ENCODE measurements around the gene LCE1A.

LCE1A gene

GRCh38 chr1:152795686-152796085 lies 31.6 kb upstream of the LCE1A start:
- 41% methylated on average over 4 of the region's 4 CpGs for WGBS
- no peak overlapping the region for H3K4me2 ChIP-seq (ENCODE audit: low read length, poor library complexity, severe bottlenecking)
- no peak overlapping the region for H2BK12ac ChIP-seq (ENCODE audit: low read length in 2 of 2)
- H2BK120ac ChIP-seq (ENCODE audit: low read depth, low read length), result no peak overlapping the region
- H3K18ac ChIP-seq (ENCODE audit: low read depth in 1 of 2, low read length in 2 of 2), result no peak overlapping the region
- no peak overlapping the region for H3K4me3 ChIP-seq (ENCODE audit: insufficient read depth in 1 of 2, low read depth in 1 of 2, low read length in 2 of 2)
- no peaks in the 10 kb centered on the region for H3K9me3 ChIP-seq (ENCODE audit: control insufficient read depth, low read length)
- no peak overlapping the region for H2AK5ac ChIP-seq (ENCODE audit: low read length, severe bottlenecking)
- no peak overlapping the region for H2BK15ac ChIP-seq (ENCODE audit: low read depth, poor library complexity, severe bottlenecking)
- no peaks in the 10 kb centered on the region for H3K27me3 ChIP-seq (ENCODE audit: control insufficient read depth in 1 of 2, insufficient read depth in 1 of 2, low read length in 2 of 2)
- H4K8ac ChIP-seq (ENCODE audit: low read length), result no peak overlapping the region
- H3K27ac ChIP-seq (ENCODE audit: low read length, poor library complexity, severe bottlenecking), result no peak overlapping the region
- no peak overlapping the region for H2BK5ac ChIP-seq (ENCODE audit: low read depth, low read length, poor library complexity, severe bottlenecking)
- H3K14ac ChIP-seq (ENCODE audit: low read length in 2 of 2), result no peak overlapping the region
- no peaks in the 10 kb centered on the region for H3K79me1 ChIP-seq (replicated peaks; ENCODE audit: low read length, poor library complexity, severe bottlenecking)
- no peaks in the 10 kb centered on the region for H3K36me3 ChIP-seq (ENCODE audit: control insufficient read depth in 1 of 2, insufficient read depth in 2 of 2, low read depth in 1 of 2, low read length in 2 of 2)
- no peak overlapping the region for H4K91ac ChIP-seq (ENCODE audit: low read length)
- H3K4me1 ChIP-seq (ENCODE audit: control insufficient read depth, insufficient read depth, low read depth, low read length), result no peaks in the 10 kb centered on the region
- H3K4ac ChIP-seq (ENCODE audit: low read depth in 1 of 2, low read length in 2 of 2), result no peak overlapping the region
- H2AFZ ChIP-seq (ENCODE audit: low read depth, low read length), result no peak overlapping the region
- H3K23ac ChIP-seq (ENCODE audit: low read length in 2 of 2), result no peak overlapping the region
- DNase-seq, result no peak
- H3K9ac ChIP-seq (ENCODE audit: low read length), result no peak overlapping the region

DNA sequence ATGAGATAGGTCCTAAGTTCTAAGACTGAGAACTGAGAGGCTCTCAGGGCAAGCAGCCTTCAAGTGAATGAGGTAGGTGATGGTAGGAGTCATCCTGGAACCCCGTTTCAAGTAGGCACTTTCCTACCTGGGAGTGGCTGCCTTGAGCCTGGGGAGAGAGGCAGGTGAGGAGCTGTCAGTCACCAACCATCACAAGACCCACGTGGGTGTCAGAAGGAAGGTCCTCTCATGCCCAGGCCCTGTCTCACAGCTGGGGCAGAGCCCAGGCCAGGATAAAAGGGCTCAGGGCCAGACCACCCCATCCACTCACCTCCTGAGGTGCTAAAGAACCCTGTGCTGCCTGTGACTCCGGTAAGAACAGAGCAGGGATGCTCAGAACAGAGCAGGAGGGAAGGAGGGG lies 30.9 kb upstream of the LCE1A start, which contains the start of gene LCE1D:
TSS of gene LCE1D (plus strand) at position 301 of the 400 bp plus-strand sequence. CDS start 1,074 bp downstream, outside the sequence.
- no peak within 1 kb of the TSS for H3K4me3 ChIP-seq (ENCODE audit: insufficient read depth in 1 of 2, low read depth in 1 of 2, low read length in 2 of 2)
- no peak for DNase-seq
- H3K4ac ChIP-seq (ENCODE audit: low read depth in 1 of 2, low read length in 2 of 2), result no peak within 1 kb of the TSS
- no peak within 1 kb of the TSS for H2BK120ac ChIP-seq (ENCODE audit: low read depth, low read length)
- no peaks in the 10 kb centered on the region for H3K79me1 ChIP-seq (replicated peaks; ENCODE audit: low read length, poor library complexity, severe bottlenecking)
- H2BK5ac ChIP-seq (ENCODE audit: low read depth, low read length, poor library complexity, severe bottlenecking), result no peak within 1 kb of the TSS
- 14% methylated on average over 1 of the region's 3 CpGs for WGBS
- no peak within 1 kb of the TSS for H2BK15ac ChIP-seq (ENCODE audit: low read depth, poor library complexity, severe bottlenecking)
- no peak within 1 kb of the TSS for H3K4me2 ChIP-seq (ENCODE audit: low read length, poor library complexity, severe bottlenecking)
- no peaks in the 10 kb centered on the region for H3K36me3 ChIP-seq (ENCODE audit: control insufficient read depth in 1 of 2, insufficient read depth in 2 of 2, low read depth in 1 of 2, low read length in 2 of 2)
- no peak within 1 kb of the TSS for H2BK12ac ChIP-seq (ENCODE audit: low read length in 2 of 2)
- no peak within 1 kb of the TSS for H4K91ac ChIP-seq (ENCODE audit: low read length)
- H3K14ac ChIP-seq (ENCODE audit: low read length in 2 of 2), result no peak within 1 kb of the TSS
- no peaks in the 10 kb centered on the region for H3K9me3 ChIP-seq (ENCODE audit: control insufficient read depth, low read length)
- no peak within 1 kb of the TSS for H3K9ac ChIP-seq (ENCODE audit: low read length)
- no peak within 1 kb of the TSS for H2AFZ ChIP-seq (ENCODE audit: low read depth, low read length)
- no peaks in the 10 kb centered on the region for H3K27me3 ChIP-seq (ENCODE audit: control insufficient read depth in 1 of 2, insufficient read depth in 1 of 2, low read length in 2 of 2)
- no peak within 1 kb of the TSS for H4K8ac ChIP-seq (ENCODE audit: low read length)
- no peak within 1 kb of the TSS for H3K27ac ChIP-seq (ENCODE audit: low read length, poor library complexity, severe bottlenecking)
- no peak within 1 kb of the TSS for H3K18ac ChIP-seq (ENCODE audit: low read depth in 1 of 2, low read length in 2 of 2)
- no peak within 1 kb of the TSS for H2AK5ac ChIP-seq (ENCODE audit: low read length, severe bottlenecking)
- H3K23ac ChIP-seq (ENCODE audit: low read length in 2 of 2), result no peak within 1 kb of the TSS
- H3K4me1 ChIP-seq (ENCODE audit: control insufficient read depth, insufficient read depth, low read depth, low read length), result no peaks in the 10 kb centered on the region

- H2BK120ac ChIP-seq (ENCODE audit: low read depth, low read length), result no peak overlapping the region
Observed at GRCh38 chr1:152801333-152801732, 25.9 kb upstream of the LCE1A start.

GRCh38 chr1:152806576-152806975 lies 20.7 kb upstream of the LCE1A start, which contains the start of gene LCE1C:
LCE1C (minus strand) TSS chr1:152806651; CDS start chr1:152805478, 1,173 bp downstream.
- WGBS, result 22% methylated on average over 2 of the region's 3 CpGs
- Histone ChIP-seq H4K8ac (ENCODE audit: low read length) (no peak within 1 kb of the TSS), H2AK5ac (ENCODE audit: low read length, severe bottlenecking) (no peak within 1 kb of the TSS), H3K27me3 (ENCODE audit: control insufficient read depth in 1 of 2, insufficient read depth in 1 of 2, low read length in 2 of 2) (no peaks in the 10 kb centered on the region), H2AFZ (ENCODE audit: low read depth, low read length) (no peak within 1 kb of the TSS), H3K79me1 (replicated peaks; ENCODE audit: low read length, poor library complexity, severe bottlenecking) (no peaks in the 10 kb centered on the region), H3K4ac (ENCODE audit: low read depth in 1 of 2, low read length in 2 of 2) (no peak within 1 kb of the TSS), H3K27ac (ENCODE audit: low read length, poor library complexity, severe bottlenecking) (no peak within 1 kb of the TSS), H2BK5ac (ENCODE audit: low read depth, low read length, poor library complexity, severe bottlenecking) (no peak within 1 kb of the TSS), H3K18ac (ENCODE audit: low read depth in 1 of 2, low read length in 2 of 2) (no peak within 1 kb of the TSS), H3K4me1 (ENCODE audit: control insufficient read depth, insufficient read depth, low read depth, low read length) (no peaks in the 10 kb centered on the region), H3K4me2 (ENCODE audit: low read length, poor library complexity, severe bottlenecking) (no peak within 1 kb of the TSS), H3K9me3 (ENCODE audit: control insufficient read depth, low read length) (no peaks in the 10 kb centered on the region), H2BK15ac (ENCODE audit: low read depth, poor library complexity, severe bottlenecking) (no peak within 1 kb of the TSS), H3K36me3 (ENCODE audit: control insufficient read depth in 1 of 2, insufficient read depth in 2 of 2, low read depth in 1 of 2, low read length in 2 of 2) (no peaks in the 10 kb centered on the region), H3K9ac (ENCODE audit: low read length) (no peak within 1 kb of the TSS), H2BK120ac (ENCODE audit: low read depth, low read length) (no peak within 1 kb of the TSS), H3K4me3 (ENCODE audit: insufficient read depth in 1 of 2, low read depth in 1 of 2, low read length in 2 of 2) (no peak within 1 kb of the TSS), H3K14ac (ENCODE audit: low read length in 2 of 2) (no peak within 1 kb of the TSS), H4K91ac (ENCODE audit: low read length) (no peak within 1 kb of the TSS), H2BK12ac (ENCODE audit: low read length in 2 of 2) (no peak within 1 kb of the TSS), H3K23ac (ENCODE audit: low read length in 2 of 2) (no peak within 1 kb of the TSS)
- DNase-seq, result no peak

More at GRCh38 chr1:152801333-152801732, 25.9 kb upstream of the LCE1A start:
- Histone ChIP-seq H3K9ac (ENCODE audit: low read length) (no peak overlapping the region), H3K27me3 (ENCODE audit: control insufficient read depth in 1 of 2, insufficient read depth in 1 of 2, low read length in 2 of 2) (no peaks in the 10 kb centered on the region), H3K23ac (ENCODE audit: low read length in 2 of 2) (no peak overlapping the region), H4K8ac (ENCODE audit: low read length) (no peak overlapping the region), H3K4me3 (ENCODE audit: insufficient read depth in 1 of 2, low read depth in 1 of 2, low read length in 2 of 2) (no peak overlapping the region), H4K91ac (ENCODE audit: low read length) (no peak overlapping the region), H3K14ac (ENCODE audit: low read length in 2 of 2) (no peak overlapping the region), H3K4ac (ENCODE audit: low read depth in 1 of 2, low read length in 2 of 2) (no peak overlapping the region), H2BK15ac (ENCODE audit: low read depth, poor library complexity, severe bottlenecking) (no peak overlapping the region), H3K36me3 (ENCODE audit: control insufficient read depth in 1 of 2, insufficient read depth in 2 of 2, low read depth in 1 of 2, low read length in 2 of 2) (no peaks in the 10 kb centered on the region), H3K79me1 (replicated peaks; ENCODE audit: low read length, poor library complexity, severe bottlenecking) (no peaks in the 10 kb centered on the region), H3K27ac (ENCODE audit: low read length, poor library complexity, severe bottlenecking) (no peak overlapping the region), H2BK5ac (ENCODE audit: low read depth, low read length, poor library complexity, severe bottlenecking) (no peak overlapping the region), H2AK5ac (ENCODE audit: low read length, severe bottlenecking) (no peak overlapping the region), H3K4me2 (ENCODE audit: low read length, poor library complexity, severe bottlenecking) (no peak overlapping the region), H2BK12ac (ENCODE audit: low read length in 2 of 2) (no peak overlapping the region), H2AFZ (ENCODE audit: low read depth, low read length) (no peak overlapping the region), H3K18ac (ENCODE audit: low read depth in 1 of 2, low read length in 2 of 2) (no peak overlapping the region), H3K4me1 (ENCODE audit: control insufficient read depth, insufficient read depth, low read depth, low read length) (no peaks in the 10 kb centered on the region), H3K9me3 (ENCODE audit: control insufficient read depth, low read length) (no peaks in the 10 kb centered on the region)
- no peak for DNase-seq
- 61% methylated on average over 1 of the region's 1 CpG for WGBS

Data from mesenchymal stem cell (in vitro differentiated cells and primary cell).